ENCODE measurements around the gene SUSD1. TPM values are rescaled to one million over a fixed set of nuclear protein-coding genes. Genes with fewer than 3 reads are reported as not detected.
"Not testable (repeated sequence)": the region's sequence is repeated elsewhere in the genome, so short reads cannot be mapped to it uniquely, and the experiment has no call there.

The SUSD1 gene
- total and polyA plus RNA-seq, 2 experiments from 2014 or later, result 18.5 to 30.5 TPM

DNA sequence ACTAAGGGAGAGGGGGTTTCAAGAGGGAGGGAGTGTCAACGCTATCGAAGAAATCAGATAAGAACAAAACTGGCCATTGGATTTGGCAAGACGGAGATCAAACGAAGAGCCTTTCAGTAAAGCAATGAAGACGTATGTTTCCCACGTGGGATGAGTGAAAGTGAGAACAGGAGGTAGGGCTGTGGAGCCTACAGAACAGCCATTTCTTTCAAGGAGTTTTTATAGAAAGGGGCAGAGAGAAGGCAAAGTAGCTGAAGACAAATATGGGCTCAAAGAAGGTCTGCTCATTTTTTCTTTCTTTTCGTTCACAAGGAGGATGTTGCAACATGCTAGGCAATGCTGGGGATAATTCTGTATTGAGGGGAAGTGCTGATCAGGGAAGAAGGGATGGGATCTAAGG is 98.3 kb downstream of the SUSD1 start:
- Histone ChIP-seq H3K79me2 (no peaks in the 10 kb centered on the region), H3K4me3 (no peak overlapping the region), H3K27ac (no peak overlapping the region), H3K36me3 (replicated peaks; ENCODE audit: insufficient read depth, low read depth) (no peaks in the 10 kb centered on the region), H4K20me1 (ENCODE audit: insufficient read depth, poor library complexity, severe bottlenecking) (no peaks in the 10 kb centered on the region), H3K27me3 (no peaks in the 10 kb centered on the region), H3K9me3 (ENCODE audit: low read depth) (no peaks in the 10 kb centered on the region), H3K4me2 (no peak overlapping the region), H3K4me1 (ENCODE audit: insufficient read depth) (peaks cover 6% of the 10 kb centered on the region), H3K9me2 (replicated peaks; ENCODE audit: insufficient read depth) (no peaks in the 10 kb centered on the region), H2AFZ (no peak overlapping the region)
- WGBS (ENCODE audit: low lambda C conversion rate, missing lambda C conversion rate), result 87% methylated on average over 7 of the region's 7 CpGs
- DNase-seq (ENCODE audit: low spot score), result no peak
- no peak for TF ChIP-seq EZH2 (IDR thresholded peaks at IDR 0.05; ENCODE audit: borderline replicate concordance)
- TF ChIP-seq EZH2phosphoT487 (IDR thresholded peaks at IDR 0.05; ENCODE audit: low read depth, severe bottlenecking, unreplicated experiment), result no peak

DNA sequence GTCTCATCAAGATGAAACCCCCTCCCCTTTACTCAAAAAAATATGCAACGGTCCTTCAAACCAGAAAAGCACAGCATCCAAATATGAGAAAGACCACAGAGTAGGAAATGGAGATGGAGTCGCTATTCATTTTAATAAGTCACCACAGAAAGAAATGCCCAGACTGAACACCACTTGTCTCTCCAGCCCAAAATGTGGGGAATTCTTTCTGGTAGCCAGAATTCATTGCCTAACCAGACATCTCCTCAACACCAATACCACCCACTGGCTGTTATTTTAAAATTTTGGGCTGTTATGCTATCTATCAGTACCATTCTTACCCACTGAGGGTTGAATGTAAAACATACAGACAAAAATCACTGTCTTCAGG is 100.1 kb downstream of the SUSD1 start:
- H2AFZ ChIP-seq, result no peak overlapping the region
- H3K4me3 ChIP-seq, result no peak overlapping the region
- H3K4me2 ChIP-seq, result no peak overlapping the region
- TF ChIP-seq EZH2phosphoT487 (IDR thresholded peaks at IDR 0.05; ENCODE audit: low read depth, severe bottlenecking, unreplicated experiment), result no peak
- TF ChIP-seq, protein P1, sequence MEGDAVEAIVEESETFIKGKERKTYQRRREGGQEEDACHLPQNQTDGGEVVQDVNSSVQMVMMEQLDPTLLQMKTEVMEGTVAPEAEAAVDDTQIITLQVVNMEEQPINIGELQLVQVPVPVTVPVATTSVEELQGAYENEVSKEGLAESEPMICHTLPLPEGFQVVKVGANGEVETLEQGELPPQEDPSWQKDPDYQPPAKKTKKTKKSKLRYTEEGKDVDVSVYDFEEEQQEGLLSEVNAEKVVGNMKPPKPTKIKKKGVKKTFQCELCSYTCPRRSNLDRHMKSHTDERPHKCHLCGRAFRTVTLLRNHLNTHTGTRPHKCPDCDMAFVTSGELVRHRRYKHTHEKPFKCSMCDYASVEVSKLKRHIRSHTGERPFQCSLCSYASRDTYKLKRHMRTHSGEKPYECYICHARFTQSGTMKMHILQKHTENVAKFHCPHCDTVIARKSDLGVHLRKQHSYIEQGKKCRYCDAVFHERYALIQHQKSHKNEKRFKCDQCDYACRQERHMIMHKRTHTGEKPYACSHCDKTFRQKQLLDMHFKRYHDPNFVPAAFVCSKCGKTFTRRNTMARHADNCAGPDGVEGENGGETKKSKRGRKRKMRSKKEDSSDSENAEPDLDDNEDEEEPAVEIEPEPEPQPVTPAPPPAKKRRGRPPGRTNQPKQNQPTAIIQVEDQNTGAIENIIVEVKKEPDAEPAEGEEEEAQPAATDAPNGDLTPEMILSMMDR (IDR thresholded peaks at IDR 0.05; ENCODE audit: poor library complexity), result no peak
- TF ChIP-seq EZH2 (IDR thresholded peaks at IDR 0.05; ENCODE audit: borderline replicate concordance), result no peak
- H3K79me2 ChIP-seq, result peaks cover 2% of the 10 kb centered on the region
- H3K9me2 ChIP-seq (replicated peaks; ENCODE audit: insufficient read depth), result no peaks in the 10 kb centered on the region
- no peaks in the 10 kb centered on the region for H4K20me1 ChIP-seq (ENCODE audit: insufficient read depth, poor library complexity, severe bottlenecking)
- H3K4me1 ChIP-seq (ENCODE audit: insufficient read depth), result peaks cover 12% of the 10 kb centered on the region
- peak overlapping the region; percentile 93 for H3K27ac ChIP-seq
- H3K36me3 ChIP-seq (replicated peaks; ENCODE audit: insufficient read depth, low read depth), result no peaks in the 10 kb centered on the region
- H3K9me3 ChIP-seq (ENCODE audit: low read depth), result no peaks in the 10 kb centered on the region
- DNase-seq (ENCODE audit: low spot score), result no peak
- no peaks in the 10 kb centered on the region for H3K27me3 ChIP-seq
- 18% methylated on average over 2 of the region's 2 CpGs for WGBS (ENCODE audit: low lambda C conversion rate, missing lambda C conversion rate)

DNA sequence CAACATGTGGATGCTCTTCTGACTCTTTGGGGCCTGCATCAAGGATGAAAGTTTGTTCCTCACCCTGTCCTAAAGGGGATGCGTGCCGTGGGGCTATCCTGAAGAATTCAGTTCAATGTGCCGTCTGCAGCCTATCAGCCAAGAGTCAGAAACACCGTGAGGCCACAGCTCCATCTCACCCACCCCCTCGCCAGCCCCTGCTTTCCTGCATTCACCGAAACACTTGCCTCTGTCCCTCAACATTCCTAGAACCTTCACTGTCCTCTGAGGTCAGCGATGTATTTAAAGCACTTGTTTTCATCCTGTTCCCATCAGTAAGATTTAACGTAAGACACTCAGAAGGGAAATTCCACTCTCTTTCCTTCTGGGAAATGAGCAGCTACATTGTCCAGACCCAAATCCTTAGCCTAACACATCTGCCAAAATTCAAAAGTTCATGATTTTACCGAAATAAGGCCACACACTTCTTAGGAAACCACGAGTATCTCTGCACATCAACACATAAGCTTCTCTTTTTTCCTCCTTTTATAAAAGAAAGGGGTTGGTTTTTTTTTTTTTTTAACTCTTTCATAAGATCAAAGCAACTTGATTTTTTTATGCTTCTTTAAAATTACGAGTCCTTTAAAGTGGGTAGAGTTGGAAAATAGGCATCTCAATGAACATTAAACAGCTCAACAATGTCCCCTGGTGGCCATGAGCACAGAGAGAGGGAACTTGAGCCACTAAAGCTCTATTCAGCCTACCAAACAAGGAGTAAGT is 100.7 kb downstream of the SUSD1 start:
- peaks cover 15% of the 10 kb centered on the region for H3K4me1 ChIP-seq (ENCODE audit: insufficient read depth)

DNA sequence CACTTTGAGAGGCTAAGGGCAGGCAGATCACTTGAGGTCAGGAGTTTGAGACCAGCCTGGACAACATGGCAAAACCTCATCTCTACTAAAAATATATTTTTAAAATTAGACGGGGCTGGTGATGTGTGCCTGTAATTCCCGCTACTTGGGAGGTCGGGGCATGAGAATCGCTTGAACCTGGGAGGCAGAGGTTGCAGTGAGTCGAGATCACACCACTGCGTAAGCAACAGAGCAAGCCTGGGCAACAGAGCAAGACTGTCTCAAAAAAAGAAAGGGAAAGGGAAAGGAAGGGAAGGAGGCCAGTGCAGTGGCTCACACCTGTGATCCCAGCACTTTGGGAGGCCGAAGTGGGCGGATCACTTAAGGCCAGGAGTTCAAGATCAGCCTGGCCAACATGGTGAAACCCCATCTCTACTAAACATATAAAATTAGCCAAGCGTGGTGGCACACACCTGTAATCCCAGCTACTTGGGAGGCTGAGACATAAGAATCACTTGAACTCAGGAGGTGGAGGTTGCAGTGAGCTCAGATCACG is 101.4 kb downstream of the SUSD1 start:
- not testable (repeated sequence) for H3K79me2 ChIP-seq; H3K27me3 ChIP-seq; DNase-seq (ENCODE audit: low spot score); H3K4me3 ChIP-seq; H3K9me3 ChIP-seq (ENCODE audit: low read depth); H3K36me3 ChIP-seq (replicated peaks; ENCODE audit: insufficient read depth, low read depth); H2AFZ ChIP-seq; H4K20me1 ChIP-seq (ENCODE audit: insufficient read depth, poor library complexity, severe bottlenecking); H3K9me2 ChIP-seq (replicated peaks; ENCODE audit: insufficient read depth)
- Histone ChIP-seq H3K4me2 (peak overlapping the region; percentile 10), H3K4me1 (ENCODE audit: insufficient read depth) (peaks cover 22% of the 10 kb centered on the region), H3K27ac (peak overlapping the region; percentile 93)
- WGBS (ENCODE audit: low lambda C conversion rate, missing lambda C conversion rate), result 90% methylated on average over 10 of the region's 10 CpGs

More for the DNA sequence above, 100.7 kb downstream of the SUSD1 start:
- DNase-seq (ENCODE audit: low spot score), result peak; percentile 83
- 60% methylated on average over 11 of the region's 11 CpGs for WGBS (ENCODE audit: low lambda C conversion rate, missing lambda C conversion rate)
- Histone ChIP-seq H3K79me2 (peaks cover 2% of the 10 kb centered on the region), H3K4me3 (no peak overlapping the region), H3K9me3 (ENCODE audit: low read depth) (no peaks in the 10 kb centered on the region), H3K9me2 (replicated peaks; ENCODE audit: insufficient read depth) (no peaks in the 10 kb centered on the region), H2AFZ (no peak overlapping the region), H4K20me1 (ENCODE audit: insufficient read depth, poor library complexity, severe bottlenecking) (no peaks in the 10 kb centered on the region), H3K27ac (peak overlapping the region; percentile 93), H3K4me2 (peak overlapping the region; percentile 10), H3K27me3 (no peaks in the 10 kb centered on the region), H3K36me3 (replicated peaks; ENCODE audit: insufficient read depth, low read depth) (no peaks in the 10 kb centered on the region)
- TF ChIP-seq, protein P1 (IDR thresholded peaks at IDR 0.05; ENCODE audit: poor library complexity), result peak; percentile 87
- TF ChIP-seq EZH2phosphoT487 (IDR thresholded peaks at IDR 0.05; ENCODE audit: low read depth, severe bottlenecking, unreplicated experiment), result no peak
- no peak for TF ChIP-seq EZH2 (IDR thresholded peaks at IDR 0.05; ENCODE audit: borderline replicate concordance)
